Neutrophil (primary cell): ENCODE results near the gene NAGLU.

ENCODE experiments used
- H3K27ac ChIP-seq: fragments of 200-600 bp; sonication (generic); 2 replicates; pipeline ENCODE4 v1.5.1; 2016; ENCODE audit warnings: mild to moderate bottlenecking, moderate library complexity
- H3K27me3 ChIP-seq: fragments of 200-600 bp; sonication (generic); 2 replicates; pipeline ENCODE4 v1.6.0; 2016; ENCODE audit warnings: mild to moderate bottlenecking
- H3K36me3 ChIP-seq: fragments of 200-600 bp; sonication (generic); 2 replicates; pipeline ENCODE4 v1.5.1; 2017
- H3K4me1 ChIP-seq, 2 experiments: fragments of 200-600 bp in 1 of 2; sonication (generic) in 1 of 2; 1 replicate in 1 of 2; 2 replicates in 1 of 2; pipeline versions ENCODE4 v1.5.1 to v1.6.1; 2013 to 2016; ENCODE audit warnings: low read depth in 1 of 2, low read length in 1 of 2, mild to moderate bottlenecking in 1 of 2, moderate library complexity in 1 of 2; ENCODE audit not compliant: control insufficient read depth in 1 of 2, insufficient read depth in 1 of 2
- H3K4me3 ChIP-seq, 2 experiments: fragments of 200-600 bp in 1 of 2; sonication (generic) in 1 of 2; 1 replicate in 1 of 2; 2 replicates in 1 of 2; pipeline ENCODE4 v1.5.1; 2013 to 2016; ENCODE audit warnings: low read depth in 1 of 2, low read length in 1 of 2, mild to moderate bottlenecking in 1 of 2, moderate library complexity in 1 of 2
- H3K9me3 ChIP-seq: fragments of 200-600 bp; sonication (generic); 2 replicates; pipeline ENCODE4 v1.5.1; 2016
- CTCF ChIP-seq: fragments of 200-600 bp; sonication (generic); IDR thresholded peaks from 2 replicates; pipeline ENCODE4 v1.5.1; 2016; ENCODE audit warnings: antibody characterized with exemption

The NAGLU gene

GRCh38 chr17:42526031-42526444 is 10.0 kb upstream of the NAGLU start:
- no peak overlapping the region for H3K27ac ChIP-seq
- no peak for TF ChIP-seq CTCF

GRCh38 chr17:42527932-42528331 is 8.1 kb upstream of the NAGLU start:
- peaks cover 9% of the 10 kb centered on the region for H3K36me3 ChIP-seq
- H3K4me1 ChIP-seq = peaks cover 31 to 39% of the 10 kb centered on the region in 2 experiments
- H3K9me3 ChIP-seq = no peaks in the 10 kb centered on the region
- no peak overlapping the region for H3K27ac ChIP-seq
- TF ChIP-seq CTCF = no peak
- no peak overlapping the region for H3K4me3 ChIP-seq
- H3K27me3 ChIP-seq = no peaks in the 10 kb centered on the region

More at GRCh38 chr17:42526031-42526444, 10.0 kb upstream of the NAGLU start:
- Histone ChIP-seq H3K4me1 (peaks cover 22 to 33% of the 10 kb centered on the region in 2 experiments), H3K9me3 (no peaks in the 10 kb centered on the region), H3K36me3 (peaks cover 28% of the 10 kb centered on the region), H3K27me3 (no peaks in the 10 kb centered on the region), H3K4me3 (no peak overlapping the region)

- no peak overlapping the region for H3K4me3 ChIP-seq
- H3K9me3 ChIP-seq = no peaks in the 10 kb centered on the region
- H3K4me1 ChIP-seq = peaks cover 31 to 39% of the 10 kb centered on the region in 2 experiments
- TF ChIP-seq CTCF = no peak
- no peaks in the 10 kb centered on the region for H3K36me3 ChIP-seq
- H3K27me3 ChIP-seq = no peaks in the 10 kb centered on the region
- H3K27ac ChIP-seq = no peak overlapping the region
These were observed 7.0 kb upstream of the NAGLU start for GRCh38 chr17:42529061-42529460.

GRCh38 chr17:42530952-42531454 is 5.0 kb upstream of the NAGLU start:
- Histone ChIP-seq H3K9me3 (no peaks in the 10 kb centered on the region), H3K4me1 (peaks cover 37 to 48% of the 10 kb centered on the region in 2 experiments), H3K36me3 (no peaks in the 10 kb centered on the region), H3K27me3 (no peaks in the 10 kb centered on the region), H3K27ac (no peak overlapping the region), H3K4me3 (no peak overlapping the region)
- no peak for TF ChIP-seq CTCF

- H3K9me3 ChIP-seq = no peaks in the 10 kb centered on the region
- TF ChIP-seq CTCF = peak; percentile 56
- H3K4me1 ChIP-seq = peaks cover 39 to 50% of the 10 kb centered on the region in 2 experiments
- H3K36me3 ChIP-seq = no peaks in the 10 kb centered on the region
- peak overlapping the region; percentile 50 for H3K27ac ChIP-seq
- H3K27me3 ChIP-seq = no peaks in the 10 kb centered on the region
- H3K4me3 ChIP-seq = peak overlapping the region; percentile 53 to 59
These were observed 4.3 kb upstream of the NAGLU start for GRCh38 chr17:42531455-42532354.
